Right ventricle myocardium superior (tissue), 1 donor: ENCODE measurements around the gene ALDH1L2. TPM values are rescaled to one million over a fixed set of nuclear protein-coding genes. Genes with fewer than 3 reads are reported as not detected.
"Not testable (repeated sequence)": the region's sequence is repeated elsewhere in the genome, so short reads cannot be mapped to it uniquely, and the experiment has no call there.

Experiments
- ATAC-seq: fragments of 200-7000 bp; cut with Tn5 transposase; one replicate; pipeline ENCODE4 v1.9.1; 2020; ENCODE audit warnings: mild to moderate bottlenecking; ENCODE audit not compliant: poor library complexity
- DNase-seq: peaks from one replicate; pipeline ENCODE4 v3.0.0-alpha.2; 2020
- intact Hi-C: fragments of 100-400 bp; cut with DNase I; formaldehyde crosslinking; loops from one replicate; pipeline ENCODE4 v1.11.2; 2022
- long read RNA-seq: library from polyadenylated mRNA; unstranded; transcript quantifications from one replicate; pipeline ENCODE4 v2.0.0, GENCODE V29; 2021
- total RNA-seq: library from RNA; stranded (reverse); fragmentation: NEBNext Ultra II Directional; extraction: Animal tissue kit (Norgen Biotek cat#: 25700); gene quantifications from one replicate; pipeline ENCODE4 v1.2.1, GENCODE V29; 2021
- donor health status: DM: no; HTN: yes; CAD: no; lungs with severe emphysema.

The ALDH1L2 gene
- 1.3 TPM for total RNA-seq
- long read RNA-seq, full-length matches to known transcripts = 1 of 1 reads
- long read RNA-seq, partial matches to known transcripts = 0 of 1 reads
- long read RNA-seq, other reads (novel, unspliced or antisense) = 0 of 1 reads

DNA sequence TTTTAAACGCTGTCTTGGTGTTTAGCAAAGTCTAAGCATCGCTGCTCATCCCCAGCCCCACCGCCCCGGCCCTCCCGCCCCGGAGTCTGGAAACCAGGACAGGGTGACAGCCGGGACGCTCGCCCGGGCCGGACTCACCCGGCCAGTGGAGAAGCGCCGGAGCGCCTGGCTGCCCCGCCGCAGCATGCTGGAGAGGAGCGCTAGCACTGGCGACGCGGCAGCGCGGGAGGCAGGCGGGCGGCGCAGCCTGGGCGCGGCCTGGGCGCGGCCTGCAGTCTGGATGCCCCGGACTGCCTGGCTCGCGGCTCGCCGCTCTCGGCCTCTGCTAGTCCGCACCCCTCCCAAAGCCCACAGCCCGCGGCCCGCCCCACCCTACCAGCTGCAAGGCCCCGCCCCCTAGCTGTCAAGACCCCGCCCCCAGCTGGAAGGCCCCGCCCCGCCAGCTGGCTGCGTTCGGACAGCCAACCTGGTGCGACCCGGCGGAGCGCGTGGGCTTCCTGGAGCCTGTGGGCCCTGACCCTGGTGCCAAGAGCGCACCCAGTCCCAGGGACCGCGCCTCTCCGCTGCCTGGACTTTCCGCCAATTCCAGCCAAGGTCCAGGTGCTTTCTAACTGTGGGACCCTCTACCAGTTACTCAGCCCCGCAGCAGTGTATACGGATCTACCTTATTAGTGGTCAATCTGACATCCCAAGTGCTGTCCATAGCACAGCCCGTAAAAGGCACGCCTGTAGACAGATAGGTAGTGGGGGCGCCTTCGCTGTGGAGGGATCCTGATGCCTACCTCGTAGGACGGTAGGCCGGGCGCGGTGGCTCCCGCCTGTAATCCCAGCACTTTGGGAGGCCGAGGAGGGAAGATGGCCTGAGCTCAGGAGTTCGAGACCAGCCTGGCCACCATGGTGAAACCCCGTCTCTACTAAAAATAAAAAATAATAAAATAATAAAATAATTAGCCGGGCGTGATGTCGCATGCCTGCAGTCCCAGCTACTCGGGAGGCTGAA, at the start of gene ALDH1L2:
TSS of gene ALDH1L2 (minus strand) at position 208 of the 1,000 bp plus-strand sequence. CDS start at position 186, 22 bp downstream.
- DNase-seq = peak; percentile 92
- intact Hi-C loops = no loop called here
- peak; percentile 97 for ATAC-seq

DNA sequence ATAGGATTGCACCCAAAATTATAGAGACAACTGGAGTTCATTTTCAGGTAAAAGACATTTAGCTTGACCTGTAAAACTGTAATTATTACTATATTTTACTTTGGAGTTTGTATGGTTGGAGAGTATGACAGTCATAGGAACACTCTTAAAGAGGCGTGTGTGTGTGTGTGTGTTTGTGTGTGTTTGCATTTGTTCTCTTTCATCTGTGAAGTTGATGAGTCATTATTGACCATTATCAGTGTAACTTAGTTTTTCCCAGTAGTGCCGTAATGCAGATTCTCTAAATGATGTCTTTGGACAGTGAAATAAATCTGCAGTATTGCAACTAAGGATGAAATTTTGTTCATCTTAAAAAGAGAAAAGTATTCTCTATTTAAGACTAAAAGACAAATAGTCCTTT, 36.3 kb upstream of the ALDH1L2 start:
- ATAC-seq (no peak), DNase-seq (no peak)
- intact Hi-C loops = no loop called here

- DNase-seq = no peak
- intact Hi-C loops = no loop called here
- no peak for ATAC-seq
Measured at GRCh38 chr12:105116969-105117368, 32.7 kb upstream of the ALDH1L2 start.

DNA sequence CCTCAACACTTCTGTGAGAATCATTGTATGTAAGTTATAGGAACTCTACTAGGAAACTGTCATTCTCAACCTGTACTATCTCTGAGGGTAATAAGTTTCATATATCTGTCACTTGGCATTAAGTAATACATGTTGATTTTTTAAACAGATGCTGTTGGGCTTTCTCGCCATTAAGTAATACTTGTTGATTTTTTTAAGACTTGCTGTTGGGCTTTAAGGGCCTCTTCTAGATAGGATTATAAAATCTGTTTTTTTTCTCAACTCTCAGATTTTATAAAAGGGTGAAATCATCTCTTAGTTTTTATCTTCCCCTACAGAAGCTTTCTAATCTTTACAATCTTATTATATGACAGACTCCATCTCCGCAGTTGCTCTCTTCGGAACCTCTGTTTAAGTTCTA, 28.8 kb upstream of the ALDH1L2 start:
- no peak for DNase-seq
- intact Hi-C loops = no loop called here
- ATAC-seq = no peak

DNA sequence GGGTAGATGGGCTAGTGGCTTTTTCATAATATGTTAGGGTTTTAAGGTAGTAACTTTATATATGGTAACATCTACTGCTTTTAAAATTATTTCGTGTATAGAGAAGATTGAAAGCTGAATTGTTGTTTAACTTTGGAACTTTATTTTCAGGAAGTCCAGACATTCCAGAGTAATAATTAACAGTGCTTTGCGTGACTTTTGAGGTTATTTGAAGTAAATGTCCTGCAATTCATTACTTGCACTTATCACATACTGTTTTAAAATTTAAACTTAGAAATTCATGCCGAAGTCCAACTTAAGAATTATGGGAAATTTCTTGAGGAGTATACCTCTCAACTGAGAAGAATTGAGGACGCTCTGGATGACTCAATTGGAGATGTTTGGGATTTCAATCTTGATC, 26.6 kb upstream of the ALDH1L2 start:
- DNase-seq (no peak), ATAC-seq (no peak)
- intact Hi-C loops = no loop called here

GRCh38 chr12:105109465-105110212, 25.4 kb upstream of the ALDH1L2 start:
- ATAC-seq (no peak), DNase-seq (no peak)
- intact Hi-C loops = no loop called here

- intact Hi-C loops = no loop called here
- DNase-seq = peak; percentile 98
Measured at GRCh38 chr12:105107494-105108371, 23.5 kb upstream of the ALDH1L2 start, which contains the start of gene WASHC4. TSS of gene WASHC4 (plus strand) at chr12:105107731. CDS start at chr12:105107801, 70 bp downstream.

GRCh38 chr12:105107171-105107493, 22.9 kb upstream of the ALDH1L2 start:
- intact Hi-C loops = no loop called here
- ATAC-seq = peak; percentile 61
- no peak for DNase-seq

More at GRCh38 chr12:105107494-105108371, 23.5 kb upstream of the ALDH1L2 start, which contains the start of gene WASHC4:
- ATAC-seq = peak; percentile 99

DNA sequence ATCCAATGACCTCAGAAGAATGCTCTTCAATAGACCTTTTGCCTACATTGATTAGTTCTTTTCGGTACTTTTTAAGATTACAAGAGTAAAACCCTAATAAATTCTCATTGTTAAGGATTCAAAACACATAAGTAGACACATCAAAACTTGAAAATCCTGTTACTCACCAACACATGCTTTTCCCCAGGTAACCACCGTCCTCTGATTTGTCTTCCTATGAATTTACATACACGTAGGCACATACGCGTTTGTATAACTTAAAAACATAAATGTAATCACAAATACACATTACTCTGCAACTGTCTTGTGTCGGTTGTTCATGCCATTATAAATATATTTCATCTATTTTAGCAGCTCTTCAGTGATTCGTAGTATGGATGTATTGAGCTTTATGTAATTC, 22.4 kb upstream of the ALDH1L2 start:
- no peak for DNase-seq
- no peak for ATAC-seq
- intact Hi-C loops = no loop called here

- DNase-seq (no peak), ATAC-seq (no peak)
- intact Hi-C loops = no loop called here
Measured at GRCh38 chr12:105104762-105105161, 20.5 kb upstream of the ALDH1L2 start.

DNA sequence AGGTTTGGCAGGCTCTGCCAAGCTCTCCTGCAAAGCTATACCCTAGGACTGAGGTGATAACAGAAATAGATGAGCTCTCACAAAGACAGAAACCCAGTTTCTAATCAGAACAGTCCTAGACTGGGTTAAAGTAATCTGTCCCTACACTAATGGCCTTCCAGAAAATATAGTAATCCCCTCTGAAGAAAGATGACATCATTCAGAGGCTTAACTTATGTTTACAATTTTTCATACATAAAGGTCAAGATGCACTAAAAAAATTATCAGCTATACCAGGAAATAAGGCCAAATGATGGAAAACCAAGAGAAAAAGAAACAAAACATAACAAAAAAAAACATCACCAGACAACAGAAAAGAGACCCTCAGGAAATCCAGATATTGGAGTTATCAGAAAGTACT, 18.4 kb upstream of the ALDH1L2 start:
- intact Hi-C loops = no loop called here
- DNase-seq (no peak), ATAC-seq (no peak)

- no peak for DNase-seq
- intact Hi-C loops = no loop called here
- no peak for ATAC-seq
Measured at GRCh38 chr12:105100998-105101397, 16.7 kb upstream of the ALDH1L2 start.

DNA sequence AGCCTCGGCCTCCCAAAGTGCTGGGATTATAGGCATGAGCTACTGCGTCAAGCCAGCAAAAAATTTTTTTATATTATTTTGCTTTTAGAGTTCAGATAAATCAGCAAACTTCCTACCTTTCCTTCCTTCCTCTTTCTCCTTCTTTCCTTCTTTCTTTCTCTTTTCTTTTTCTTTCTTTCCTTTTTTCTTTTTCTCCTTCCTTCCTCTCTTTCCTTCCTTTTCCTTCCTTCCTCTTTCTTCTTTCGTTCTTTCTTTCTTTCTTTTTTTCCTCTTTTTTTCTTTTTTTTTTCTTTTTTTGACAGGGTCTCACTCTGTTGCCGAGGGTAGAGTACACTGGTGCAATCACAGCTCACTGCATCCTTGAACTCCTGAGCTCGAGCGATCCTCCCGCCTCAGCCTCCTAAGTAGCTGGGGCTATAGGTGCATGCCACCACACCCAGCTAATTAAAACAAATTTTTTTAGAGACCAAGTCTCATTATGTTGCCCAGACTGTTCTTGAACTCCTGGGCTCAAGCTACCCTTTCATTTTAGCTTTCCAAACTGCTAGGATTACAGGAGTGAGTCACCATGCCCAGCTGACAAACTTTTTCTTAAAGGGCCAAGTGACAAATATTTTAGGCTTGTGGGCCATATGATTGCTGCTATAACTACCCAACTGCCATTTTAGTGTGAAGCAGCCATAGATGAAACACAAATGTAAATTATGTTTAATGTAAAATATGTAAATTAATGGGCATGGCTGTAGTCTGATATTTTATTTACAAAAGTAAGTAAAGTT, 16.1 kb upstream of the ALDH1L2 start:
- ATAC-seq (no peak), DNase-seq (no peak)

DNA sequence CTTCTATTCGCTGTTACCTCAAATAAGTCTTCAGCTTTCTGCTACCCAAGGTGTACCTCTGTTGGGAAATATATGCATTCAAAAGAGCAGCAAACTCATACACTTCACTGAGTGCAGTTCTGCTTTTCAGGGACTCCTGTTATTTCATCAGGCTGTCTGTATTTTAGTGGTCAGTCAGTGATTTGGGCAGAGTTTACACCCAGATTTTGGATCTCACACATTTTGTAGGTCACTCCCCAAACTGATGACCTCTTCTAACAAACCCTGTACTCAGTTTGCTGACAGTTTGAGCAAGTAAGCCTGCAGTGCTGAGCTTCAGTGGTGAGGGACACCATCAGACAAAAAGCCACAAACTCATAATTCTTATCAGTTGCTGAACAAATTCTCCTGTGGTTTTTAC, 15.1 kb upstream of the ALDH1L2 start:
- intact Hi-C loops = no loop called here
- ATAC-seq (no peak), DNase-seq (no peak)

More for the DNA sequence above, 16.1 kb upstream of the ALDH1L2 start:
- intact Hi-C loops = no loop called here

- DNase-seq, ATAC-seq, intact Hi-C loops: not testable (repeated sequence)
Measured at GRCh38 chr12:105095338-105095737, 11.1 kb upstream of the ALDH1L2 start.

DNA sequence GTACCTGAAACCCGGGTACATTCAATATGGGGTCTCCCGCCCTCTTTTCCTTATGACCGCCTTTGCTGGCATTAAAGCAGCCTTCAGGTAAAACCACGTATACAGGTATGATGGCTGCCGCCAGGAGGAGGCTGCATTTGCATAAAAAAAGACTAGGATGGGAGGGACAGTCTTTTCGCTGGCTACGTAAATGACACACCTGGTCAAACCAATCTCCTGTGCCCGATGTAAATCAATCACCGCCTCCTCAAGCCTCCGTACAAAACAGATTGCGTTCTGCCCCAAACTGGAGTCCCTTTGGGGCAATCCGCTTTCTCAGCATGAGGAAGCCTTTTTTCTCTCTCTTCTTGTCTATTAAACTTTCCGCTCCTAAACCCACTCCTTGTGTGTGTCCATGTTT, 8.1 kb upstream of the ALDH1L2 start:
- no peak for DNase-seq
- intact Hi-C loops = no loop called here
- no peak for ATAC-seq

DNA sequence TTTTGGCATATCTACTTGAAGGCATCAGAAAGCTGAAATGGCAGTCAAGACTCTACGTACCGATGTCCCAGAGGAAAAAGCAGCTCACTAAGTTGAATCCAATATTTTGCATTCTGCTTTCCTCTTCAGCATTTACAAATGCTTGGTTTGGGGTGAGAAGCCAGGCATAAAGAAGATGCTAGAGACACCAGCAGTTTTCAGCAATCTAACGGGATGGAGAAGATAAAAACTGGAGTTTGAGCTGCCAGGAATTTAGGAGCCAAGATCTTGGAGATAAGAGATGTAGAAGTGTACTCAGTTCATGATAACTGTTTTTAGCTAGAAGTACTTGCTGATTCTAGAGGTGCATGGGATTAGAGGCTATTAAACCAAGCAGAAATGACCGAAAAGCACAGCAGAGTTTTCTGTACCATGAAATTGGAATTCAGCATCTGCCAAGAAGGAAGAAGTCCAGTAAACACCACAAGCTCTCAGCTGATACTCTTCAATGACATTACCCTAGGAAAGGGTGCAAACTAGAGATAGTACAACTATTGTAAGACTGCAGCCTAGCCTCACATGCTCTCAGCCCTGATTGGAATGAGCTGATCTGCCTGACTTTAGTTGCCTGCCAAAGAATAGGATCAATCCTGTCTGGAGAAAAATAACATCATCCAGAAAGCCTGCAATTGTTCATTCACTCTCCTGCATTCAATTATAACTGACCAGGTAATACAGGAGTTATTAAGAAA, 7.4 kb upstream of the ALDH1L2 start:
- ATAC-seq (no peak), DNase-seq (no peak)
- intact Hi-C loops = no loop called here
